HEK293 (cell line): ENCODE results near the gene BCKDHB.

Experiments used
- CTCF ChIA-PET: fragments of 350-600 bp; formaldehyde crosslinking; extraction: SDS; loops from one replicate; lab custom pipeline; 2021; ENCODE audit warnings: antibody characterized with exemption; lab: Yijun Ruan, JAX
- POLR2A ChIA-PET: fragments of 300-600 bp; formaldehyde crosslinking; extraction: SDS; loops from one replicate; lab custom pipeline; 2020; ENCODE audit warnings: antibody characterized with exemption, inconsistent platforms; lab: Yijun Ruan, JAX
- H3K27ac ChIP-seq: fragments of 200-500 bp; sonication (Bioruptor generic); 2 replicates; pipeline ENCODE4 v1.5.1; 2014; ENCODE audit warnings: low read depth, low read length, control low read depth, inconsistent platforms; ENCODE audit errors: extremely low read depth
- H3K36me3 ChIP-seq, 2 experiments: fragments of 200-500 bp in 1 of 2; sonication (Bioruptor generic) in 1 of 2; 1 replicate in 1 of 2; 2 replicates in 1 of 2; pipeline ENCODE4 v1.5.1; 2014 to 2017; ENCODE audit warnings: inconsistent platforms in 2 of 2, low read length in 2 of 2; ENCODE audit not compliant: control insufficient read depth in 2 of 2, insufficient read depth in 1 of 2
- H3K4me1 ChIP-seq: fragments of 200-500 bp; sonication (Bioruptor generic); 2 replicates; pipeline ENCODE4 v1.5.1; 2014; ENCODE audit warnings: mild to moderate bottlenecking, low read length, inconsistent platforms; ENCODE audit not compliant: control insufficient read depth, insufficient read depth
- H3K4me3 ChIP-seq: 2 replicates; pipeline ENCODE4 v1.5.1; 2011; ENCODE audit warnings: low read depth, mild to moderate bottlenecking, control low read depth, low read length, moderate library complexity
- H3K9me3 ChIP-seq: fragments of 200-500 bp; sonication (Bioruptor generic); 2 replicates; pipeline ENCODE4 v1.5.1; 2014; ENCODE audit warnings: low read depth, low read length, inconsistent platforms; ENCODE audit not compliant: control insufficient read depth, insufficient read depth
- EGR2 ChIP-seq: fragments of 450-650 bp; formaldehyde crosslinking; IDR thresholded peaks from 2 replicates; pipeline ENCODE4 v1.5.1; 2016; ENCODE audit warnings: low read depth, missing biosample characterization, missing genetic modification characterization
- KLF10 ChIP-seq: fragments of 450-650 bp; IDR thresholded peaks from 2 replicates; pipeline ENCODE4 v1.5.1; 2018; ENCODE audit warnings: missing biosample characterization, mild to moderate bottlenecking, missing genetic modification characterization
- KLF8 ChIP-seq: fragments of 450-650 bp; formaldehyde crosslinking; IDR thresholded peaks from 2 replicates; pipeline ENCODE4 v1.5.1; 2016; ENCODE audit warnings: missing biosample characterization, missing genetic modification characterization
- KLF9 ChIP-seq: fragments of 450-650 bp; formaldehyde crosslinking; IDR thresholded peaks from 2 replicates; pipeline ENCODE4 v1.5.1; 2016; ENCODE audit warnings: missing biosample characterization, missing genetic modification characterization, low read depth
- MYNN ChIP-seq: fragments of 450-650 bp; formaldehyde crosslinking; IDR thresholded peaks from 2 replicates; pipeline ENCODE4 v1.5.1; 2016; ENCODE audit warnings: missing biosample characterization, missing genetic modification characterization, borderline replicate concordance
- PRDM6 ChIP-seq: fragments of 450-650 bp; formaldehyde crosslinking; IDR thresholded peaks from 2 replicates; pipeline ENCODE4 v1.5.1; 2017; ENCODE audit warnings: missing biosample characterization, missing genetic modification characterization
- TCF7L2 ChIP-seq: IDR thresholded peaks from 2 replicates; pipeline ENCODE4 v1.6.1; 2011; ENCODE audit warnings: low read depth, mild to moderate bottlenecking, inconsistent platforms, low read length, moderate library complexity, borderline replicate concordance
- TRIM28 ChIP-seq: IDR thresholded peaks from 2 replicates; pipeline ENCODE4 v1.6.1; 2011; ENCODE audit warnings: low read length, control low read depth, borderline replicate concordance
- ZBTB20 ChIP-seq: fragments of 450-650 bp; formaldehyde crosslinking; IDR thresholded peaks from 2 replicates; pipeline ENCODE4 v1.5.1; 2016; ENCODE audit warnings: missing biosample characterization, missing genetic modification characterization
- ZBTB26 ChIP-seq: fragments of 450-650 bp; formaldehyde crosslinking; optimal IDR thresholded peaks from 2 replicates; pipeline ENCODE3; 2016; ENCODE audit warnings: missing biosample characterization, mild to moderate bottlenecking, missing genetic modification characterization
- ZFP37 ChIP-seq: fragments of 450-650 bp; formaldehyde crosslinking; IDR thresholded peaks from 2 replicates; pipeline ENCODE4 v1.5.1; 2016; ENCODE audit warnings: missing biosample characterization, missing genetic modification characterization
- ZNF140 ChIP-seq: fragments of 450-650 bp; formaldehyde crosslinking; IDR thresholded peaks from 2 replicates; pipeline ENCODE4 v1.5.1; 2016; ENCODE audit warnings: missing biosample characterization, missing genetic modification characterization
- ZNF223 ChIP-seq: fragments of 450-650 bp; formaldehyde crosslinking; IDR thresholded peaks from 2 replicates; pipeline ENCODE4 v1.5.1; 2016; ENCODE audit warnings: missing biosample characterization, missing genetic modification characterization
- ZNF324 ChIP-seq: fragments of 450-650 bp; formaldehyde crosslinking; IDR thresholded peaks from 2 replicates; pipeline ENCODE4 v1.5.1; 2016; ENCODE audit warnings: missing biosample characterization, missing genetic modification characterization
- ZNF366 ChIP-seq: fragments of 450-650 bp; formaldehyde crosslinking; conservative IDR thresholded peaks from 2 replicates; pipeline ENCODE4 v1.5.1; 2016; ENCODE audit warnings: missing biosample characterization, missing genetic modification characterization
- ZNF394 ChIP-seq: fragments of 450-650 bp; formaldehyde crosslinking; IDR thresholded peaks from 2 replicates; pipeline ENCODE4 v1.5.1; 2016; ENCODE audit warnings: missing biosample characterization, missing genetic modification characterization, mild to moderate bottlenecking, moderate library complexity, borderline replicate concordance
- ZNF416 ChIP-seq: fragments of 450-650 bp; formaldehyde crosslinking; IDR thresholded peaks from 2 replicates; pipeline ENCODE4 v1.5.1; 2016; ENCODE audit warnings: missing biosample characterization, missing genetic modification characterization
- ZNF544 ChIP-seq: fragments of 450-650 bp; formaldehyde crosslinking; IDR thresholded peaks from 2 replicates; pipeline ENCODE4 v1.5.0; 2017; ENCODE audit warnings: missing biosample characterization, missing genetic modification characterization
- ZNF600 ChIP-seq: fragments of 450-650 bp; formaldehyde crosslinking; IDR thresholded peaks from 2 replicates; pipeline ENCODE4 v1.5.1; 2016; ENCODE audit warnings: missing biosample characterization, missing genetic modification characterization
- ZNF670 ChIP-seq: fragments of 450-650 bp; formaldehyde crosslinking; IDR thresholded peaks from 2 replicates; pipeline ENCODE4 v1.5.1; 2016; ENCODE audit warnings: missing biosample characterization, missing genetic modification characterization, low read depth
- ZNF677 ChIP-seq: fragments of 450-650 bp; IDR thresholded peaks from 2 replicates; pipeline ENCODE4 v1.5.0; 2018; ENCODE audit warnings: missing biosample characterization, mild to moderate bottlenecking, missing genetic modification characterization, moderate library complexity
- ZNF792 ChIP-seq: fragments of 450-650 bp; formaldehyde crosslinking; IDR thresholded peaks from 2 replicates; pipeline ENCODE4 v1.5.1; 2016; ENCODE audit warnings: missing biosample characterization, missing genetic modification characterization
- TF ChIP-seq, protein P1 (sequence below): fragments of 450-650 bp; formaldehyde crosslinking; IDR thresholded peaks from 2 replicates; pipeline ENCODE4 v1.5.0; 2017; ENCODE audit warnings: missing biosample characterization, missing genetic modification characterization, borderline replicate concordance

Gene BCKDHB

DNA sequence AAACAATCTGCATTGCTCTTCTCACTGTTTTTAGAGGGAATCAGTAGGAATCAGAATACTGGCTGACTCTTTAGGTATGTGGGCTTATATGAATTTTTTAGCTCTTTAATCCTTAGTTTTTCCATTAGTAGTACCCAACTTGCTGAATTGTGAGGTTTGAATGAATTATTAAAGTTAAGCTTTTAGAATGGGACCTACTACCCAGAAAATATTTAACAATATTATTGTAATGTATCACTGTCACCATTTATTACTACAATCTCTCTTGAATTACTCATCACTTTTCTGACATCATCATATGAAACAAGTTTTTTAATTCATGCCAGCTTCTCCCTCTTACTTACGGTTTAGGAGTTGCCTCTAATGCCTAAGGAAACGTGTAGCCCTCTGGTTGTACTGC, 212.7 kb downstream of the BCKDHB start (continued):
- no peak for TF ChIP-seq ZBTB26 (tag by site-specific recombination)

GRCh38 chr6:80321011-80321410, 214.5 kb downstream of the BCKDHB start:
- no peaks in the 10 kb centered on the region for H3K9me3 ChIP-seq
- POLR2A ChIA-PET, result no interaction called here
- H3K4me1 ChIP-seq, result no peaks in the 10 kb centered on the region
- TF ChIP-seq ZNF324 (tag by site-specific recombination), result no peak
- TF ChIP-seq ZNF394 (tag by site-specific recombination), result no peak
- TF ChIP-seq, protein P1, sequence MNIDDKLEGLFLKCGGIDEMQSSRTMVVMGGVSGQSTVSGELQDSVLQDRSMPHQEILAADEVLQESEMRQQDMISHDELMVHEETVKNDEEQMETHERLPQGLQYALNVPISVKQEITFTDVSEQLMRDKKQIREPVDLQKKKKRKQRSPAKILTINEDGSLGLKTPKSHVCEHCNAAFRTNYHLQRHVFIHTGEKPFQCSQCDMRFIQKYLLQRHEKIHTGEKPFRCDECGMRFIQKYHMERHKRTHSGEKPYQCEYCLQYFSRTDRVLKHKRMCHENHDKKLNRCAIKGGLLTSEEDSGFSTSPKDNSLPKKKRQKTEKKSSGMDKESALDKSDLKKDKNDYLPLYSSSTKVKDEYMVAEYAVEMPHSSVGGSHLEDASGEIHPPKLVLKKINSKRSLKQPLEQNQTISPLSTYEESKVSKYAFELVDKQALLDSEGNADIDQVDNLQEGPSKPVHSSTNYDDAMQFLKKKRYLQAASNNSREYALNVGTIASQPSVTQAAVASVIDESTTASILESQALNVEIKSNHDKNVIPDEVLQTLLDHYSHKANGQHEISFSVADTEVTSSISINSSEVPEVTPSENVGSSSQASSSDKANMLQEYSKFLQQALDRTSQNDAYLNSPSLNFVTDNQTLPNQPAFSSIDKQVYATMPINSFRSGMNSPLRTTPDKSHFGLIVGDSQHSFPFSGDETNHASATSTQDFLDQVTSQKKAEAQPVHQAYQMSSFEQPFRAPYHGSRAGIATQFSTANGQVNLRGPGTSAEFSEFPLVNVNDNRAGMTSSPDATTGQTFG (tag by site-specific recombination), result no peak
- TF ChIP-seq TCF7L2, result no peak
- TF ChIP-seq KLF9 (tag by site-specific recombination), result no peak
- TF ChIP-seq ZBTB26 (tag by site-specific recombination), result no peak
- no peak for TF ChIP-seq ZNF140 (tag by site-specific recombination)
- no peak for TF ChIP-seq EGR2
- CTCF ChIA-PET, result no interaction called here
- H3K27ac ChIP-seq, result no peak overlapping the region
- no peak overlapping the region for H3K4me3 ChIP-seq
- H3K36me3 ChIP-seq, result no peaks in the 10 kb centered on the region

DNA sequence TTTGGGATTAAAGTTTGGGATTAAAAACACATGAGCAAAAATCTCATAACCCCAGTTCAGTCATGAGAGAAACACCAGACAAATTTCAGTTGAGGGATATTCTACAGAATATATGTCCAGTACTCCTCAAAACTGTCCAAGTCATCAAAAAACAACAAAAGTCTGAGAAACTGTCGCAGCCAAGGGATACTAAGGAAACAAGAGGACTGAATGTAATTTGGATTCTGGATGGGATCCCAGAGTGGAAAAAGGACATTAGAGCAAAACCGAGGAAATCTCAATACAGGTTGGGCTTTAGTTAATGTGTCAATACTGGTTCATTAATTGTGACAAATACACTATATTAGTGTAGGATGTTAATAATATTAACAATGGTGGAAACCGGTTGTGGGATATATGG, 219.3 kb downstream of the BCKDHB start:
- H3K9me3 ChIP-seq, result no peaks in the 10 kb centered on the region
- TF ChIP-seq KLF10 (tag by site-specific recombination), result no peak
- TF ChIP-seq ZNF677 (tag by site-specific recombination), result no peak
- TF ChIP-seq PRDM6, result no peak
- TF ChIP-seq ZNF416 (tag by site-specific recombination), result no peak
- TF ChIP-seq TRIM28, result no peak
- no peak for TF ChIP-seq ZNF670 (tag by site-specific recombination)
- TF ChIP-seq ZNF544 (tag by site-specific recombination), result no peak
- no peak for TF ChIP-seq ZNF366 (tag by site-specific recombination)
- no peak for TF ChIP-seq MYNN
- no peak for TF ChIP-seq ZNF600 (tag by site-specific recombination)
- TF ChIP-seq ZBTB20 (tag by site-specific recombination), result no peak
- no peak for TF ChIP-seq ZNF223
- TF ChIP-seq ZNF792 (tag by site-specific recombination), result no peak
- no peak for TF ChIP-seq ZFP37 (tag by site-specific recombination)
- no peak for TF ChIP-seq KLF8 (tag by site-specific recombination)
- TF ChIP-seq, all 188 proteins: peak for 0
- CTCF ChIA-PET, result no interaction called here
- POLR2A ChIA-PET, result no interaction called here
- no peaks in the 10 kb centered on the region for H3K36me3 ChIP-seq
- H3K27ac ChIP-seq, result no peak overlapping the region
- H3K4me1 ChIP-seq, result no peaks in the 10 kb centered on the region
- no peak overlapping the region for H3K4me3 ChIP-seq
